Duodenal mucosa (tissue), 2 donors: ENCODE measurements around the gene SLC25A18.
A peak's percentile ranks its signal among the peaks of the same experiment; 100 is the strongest.
"Not testable (repeated sequence)": the region's sequence is repeated elsewhere in the genome, so short reads cannot be mapped to it uniquely, and the experiment has no call there.

ENCODE experiments used
- H3K27ac ChIP-seq: one replicate; pipeline ENCODE4 v1.7.0; 2013; ENCODE audit warnings: low read depth, low read length
- H3K27me3 ChIP-seq, 2 donors: one replicate each; pipeline ENCODE4 v1.7.0; 2013; ENCODE audit warnings: low read length in 2 of 2, control low read depth in 1 of 2; ENCODE audit not compliant: insufficient read depth in 2 of 2, control insufficient read depth in 1 of 2
- H3K36me3 ChIP-seq, 2 donors: one replicate each; pipeline ENCODE4 v1.7.0; 2013; ENCODE audit warnings: low read length in 2 of 2, control low read depth in 1 of 2; ENCODE audit not compliant: insufficient read depth in 2 of 2, control insufficient read depth in 1 of 2
- H3K4me1 ChIP-seq, 2 donors: one replicate each; pipeline ENCODE4 v1.7.0; 2013; ENCODE audit warnings: low read length in 2 of 2, control low read depth in 1 of 2; ENCODE audit not compliant: insufficient read depth in 2 of 2, control insufficient read depth in 1 of 2
- H3K4me3 ChIP-seq, 2 donors: one replicate each; pipeline ENCODE4 v1.7.0; 2013; ENCODE audit warnings: low read length in 2 of 2, low read depth in 1 of 2
- H3K9ac ChIP-seq, 2 donors: one replicate each; pipeline ENCODE4 v1.7.0; 2013; ENCODE audit warnings: low read length in 2 of 2, low read depth in 1 of 2
- H3K9me3 ChIP-seq, 2 donors: one replicate each; pipeline ENCODE4 v1.7.0; 2013; ENCODE audit warnings: low read length in 2 of 2, control low read depth in 1 of 2; ENCODE audit not compliant: control insufficient read depth in 1 of 2

The SLC25A18 gene, protein sequence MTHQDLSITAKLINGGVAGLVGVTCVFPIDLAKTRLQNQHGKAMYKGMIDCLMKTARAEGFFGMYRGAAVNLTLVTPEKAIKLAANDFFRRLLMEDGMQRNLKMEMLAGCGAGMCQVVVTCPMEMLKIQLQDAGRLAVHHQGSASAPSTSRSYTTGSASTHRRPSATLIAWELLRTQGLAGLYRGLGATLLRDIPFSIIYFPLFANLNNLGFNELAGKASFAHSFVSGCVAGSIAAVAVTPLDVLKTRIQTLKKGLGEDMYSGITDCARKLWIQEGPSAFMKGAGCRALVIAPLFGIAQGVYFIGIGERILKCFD

DNA sequence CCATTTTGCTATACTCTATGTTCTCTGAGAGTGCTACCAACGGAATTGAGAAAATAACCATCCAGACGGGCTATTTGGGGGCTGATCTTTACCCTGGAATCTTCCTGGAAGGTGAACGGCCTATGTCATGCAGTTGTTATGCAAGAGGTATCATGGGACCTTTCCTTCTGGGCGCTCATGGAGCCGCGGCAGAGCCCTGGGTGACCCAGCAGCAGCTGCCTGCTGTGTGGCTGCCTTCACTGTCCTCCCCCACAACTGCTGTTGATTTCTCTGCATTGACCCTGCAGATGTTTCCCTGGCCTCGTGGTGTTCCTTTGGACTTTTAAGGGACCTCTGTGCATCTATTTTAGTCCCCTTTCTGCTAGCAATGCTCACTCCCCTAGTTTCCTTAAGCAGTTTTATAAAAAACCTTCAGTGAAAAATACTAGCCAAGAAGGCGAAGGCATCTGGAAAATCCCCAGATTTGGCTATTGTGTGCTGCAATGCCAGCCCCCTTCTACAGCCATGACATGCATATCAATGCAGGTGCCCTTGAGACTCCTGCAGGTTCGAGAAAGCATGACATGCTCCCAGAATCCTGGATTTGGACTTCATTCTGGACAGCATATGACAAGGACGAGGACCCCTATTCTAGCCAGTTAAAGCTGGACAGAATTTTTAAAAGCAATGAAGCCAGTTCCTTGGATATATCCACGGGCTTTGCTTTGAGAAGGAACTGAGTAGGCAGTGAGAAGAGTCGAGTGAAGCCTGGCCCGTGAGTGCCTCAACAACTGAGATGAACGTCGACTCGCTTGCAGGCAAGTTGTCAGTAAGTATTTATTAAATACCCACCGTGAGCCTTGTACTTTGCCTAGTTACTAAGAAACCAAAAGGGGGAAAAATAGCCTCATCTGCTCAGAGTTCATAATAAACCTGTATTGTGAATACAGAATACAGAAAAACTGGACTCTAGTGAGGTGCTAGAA is at the start of gene SLC25A18:
TSS of gene SLC25A18 (plus strand) at position 593 of the 965 bp plus-strand sequence. CDS start 16,447 bp downstream, outside the sequence.
- Histone ChIP-seq H3K36me3 (no peaks in the 10 kb centered on the region), H3K27ac (peak within 1 kb of the TSS; percentile 53), H3K4me1 (no peaks in the 10 kb centered on the region), H3K4me3 (no peak within 1 kb of the TSS), H3K27me3 (no peaks in the 10 kb centered on the region), H3K9me3 (no peaks in the 10 kb centered on the region), H3K9ac (no peak within 1 kb of the TSS)

- Histone ChIP-seq H3K9me3 (no peaks in the 10 kb centered on the region), H3K27ac (no peak overlapping the region), H3K4me1 (no peaks in the 10 kb centered on the region), H3K4me3 (no peak overlapping the region), H3K27me3 (no peaks in the 10 kb centered on the region), H3K9ac (no peak overlapping the region), H3K36me3 (no peaks in the 10 kb centered on the region)
Observed at GRCh38 chr22:17513612-17514011, 49.7 kb upstream of the SLC25A18 start.

GRCh38 chr22:17514084-17514483 is 49.2 kb upstream of the SLC25A18 start:
- Histone ChIP-seq H3K27ac (no peak overlapping the region), H3K4me1 (no peaks in the 10 kb centered on the region), H3K9me3 (no peaks in the 10 kb centered on the region), H3K9ac (no peak overlapping the region), H3K27me3 (no peaks in the 10 kb centered on the region), H3K36me3 (no peaks in the 10 kb centered on the region), H3K4me3 (no peak overlapping the region)

DNA sequence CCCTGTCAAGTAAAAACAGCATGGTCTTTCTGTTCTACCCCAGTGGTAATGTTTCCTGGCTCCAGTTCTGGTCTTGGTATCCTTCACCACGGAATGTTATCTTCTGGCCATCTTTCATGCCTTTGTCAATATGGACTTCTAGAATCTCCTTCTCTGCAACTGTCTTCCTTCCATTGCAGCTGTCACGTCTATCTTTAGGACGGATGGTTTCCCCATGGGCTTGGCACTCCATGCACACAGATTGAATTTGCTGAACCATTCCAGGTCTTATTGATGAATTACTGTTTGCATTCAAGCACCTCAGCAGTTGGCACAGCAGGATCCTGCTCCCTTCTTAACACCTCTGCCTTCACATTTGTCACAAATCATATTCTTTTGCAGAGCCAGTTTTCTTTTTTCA is 44.9 kb upstream of the SLC25A18 start:
- H3K27ac ChIP-seq = no peak overlapping the region
- no peaks in the 10 kb centered on the region for H3K36me3 ChIP-seq
- no peak overlapping the region for H3K4me3 ChIP-seq
- H3K27me3 ChIP-seq = no peaks in the 10 kb centered on the region
- H3K9ac ChIP-seq = no peak overlapping the region
- H3K4me1 ChIP-seq = no peaks in the 10 kb centered on the region
- H3K9me3 ChIP-seq = no peaks in the 10 kb centered on the region

- not testable (repeated sequence) for H3K9me3 ChIP-seq, H3K9ac ChIP-seq, H3K27me3 ChIP-seq, H3K27ac ChIP-seq, H3K36me3 ChIP-seq, H3K4me3 ChIP-seq, H3K4me1 ChIP-seq
Observed at GRCh38 chr22:17521971-17522370, 41.3 kb upstream of the SLC25A18 start.

DNA sequence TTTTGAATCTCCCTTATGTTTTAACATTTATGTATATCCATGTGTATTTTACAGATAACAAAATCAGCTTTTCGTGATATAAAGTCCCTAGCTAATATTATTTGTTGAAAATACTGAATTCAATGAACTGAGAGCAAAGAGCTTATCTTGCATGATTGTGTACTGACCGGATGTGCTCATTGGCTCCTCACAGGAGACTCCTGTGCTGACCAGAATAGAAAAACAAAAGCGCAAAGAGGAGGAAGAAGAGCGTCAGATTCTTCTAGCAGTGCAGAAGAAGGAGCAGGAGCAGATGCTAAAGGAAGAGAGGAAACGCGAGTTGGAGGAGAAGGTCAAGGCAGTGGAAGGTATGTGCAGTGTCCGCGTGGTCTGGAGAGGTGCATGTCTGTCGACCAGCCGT is 39.4 kb upstream of the SLC25A18 start:
- Histone ChIP-seq H3K27me3 (no peaks in the 10 kb centered on the region), H3K27ac (no peak overlapping the region), H3K4me3 (no peak overlapping the region)

GRCh38 chr22:17536269-17536668 is 27.0 kb upstream of the SLC25A18 start:
- H3K9ac ChIP-seq = no peak overlapping the region
- H3K4me1 ChIP-seq = no peaks in the 10 kb centered on the region
- no peaks in the 10 kb centered on the region for H3K27me3 ChIP-seq
- no peak overlapping the region for H3K4me3 ChIP-seq
- H3K27ac ChIP-seq = no peak overlapping the region
- no peaks in the 10 kb centered on the region for H3K36me3 ChIP-seq
- H3K9me3 ChIP-seq = no peaks in the 10 kb centered on the region

More for the DNA sequence above, 39.4 kb upstream of the SLC25A18 start:
- Histone ChIP-seq H3K4me1 (no peaks in the 10 kb centered on the region), H3K9ac (no peak overlapping the region), H3K9me3 (no peaks in the 10 kb centered on the region), H3K36me3 (no peaks in the 10 kb centered on the region)

- no peak overlapping the region for H3K27ac ChIP-seq
- no peaks in the 10 kb centered on the region for H3K36me3 ChIP-seq
- H3K4me1 ChIP-seq = no peaks in the 10 kb centered on the region
- H3K27me3 ChIP-seq = no peaks in the 10 kb centered on the region
- no peak overlapping the region for H3K9ac ChIP-seq
- no peak overlapping the region for H3K4me3 ChIP-seq
- H3K9me3 ChIP-seq = no peaks in the 10 kb centered on the region
Observed at GRCh38 chr22:17537155-17537554, 26.1 kb upstream of the SLC25A18 start.

GRCh38 chr22:17540481-17540880 is 22.8 kb upstream of the SLC25A18 start:
- H3K4me1 ChIP-seq = no peaks in the 10 kb centered on the region
- no peak overlapping the region for H3K9ac ChIP-seq
- no peaks in the 10 kb centered on the region for H3K9me3 ChIP-seq
- H3K27me3 ChIP-seq = no peaks in the 10 kb centered on the region
- H3K36me3 ChIP-seq = no peaks in the 10 kb centered on the region
- H3K27ac ChIP-seq = no peak overlapping the region
- H3K4me3 ChIP-seq = no peak overlapping the region

GRCh38 chr22:17541476-17541875 is 21.8 kb upstream of the SLC25A18 start:
- no peak overlapping the region for H3K27ac ChIP-seq
- no peaks in the 10 kb centered on the region for H3K27me3 ChIP-seq
- H3K4me3 ChIP-seq = no peak overlapping the region
- no peaks in the 10 kb centered on the region for H3K36me3 ChIP-seq
- no peak overlapping the region for H3K9ac ChIP-seq
- H3K9me3 ChIP-seq = no peaks in the 10 kb centered on the region
- H3K4me1 ChIP-seq = no peaks in the 10 kb centered on the region
